ENCODE measurements around the gene TMEM205. TPM values are rescaled to one million over a fixed set of nuclear protein-coding genes. Genes with fewer than 3 reads are reported as not detected.

TMEM205 gene
- total and polyA plus RNA-seq, 2 of the 13 experiments (the other 11 are each of a cell fraction or from before 2014, with no cell fraction given) = 45.5 to 98.7 TPM

- TF ChIP-seq SOX13 (IDR thresholded peaks at IDR 0.05) (no peak), SOX13 (CRISPR knock-in tag; conservative IDR thresholded peaks at IDR 0.05 in 1 of 2, IDR thresholded peaks at IDR 0.05 in 1 of 2) (no peak), SRY (CRISPR knock-in tag; IDR thresholded peaks at IDR 0.05) (no peak), CBFB (CRISPR knock-in tag; IDR thresholded peaks at IDR 0.05) (no peak), ZNF609 (CRISPR knock-in tag; IDR thresholded peaks at IDR 0.05; ENCODE audit: borderline replicate concordance) (no peak), MAFF (IDR thresholded peaks at IDR 0.05; ENCODE audit: low read depth, low read length) (no peak), SALL1 (CRISPR knock-in tag; IDR thresholded peaks at IDR 0.05) (peak; percentile 34; the same call in 1 of the 2 replicates), POLR2G (IDR thresholded peaks at IDR 0.05; ENCODE audit: low read depth, low read length) (peak; percentile 58), E2F1 (CRISPR knock-in tag; IDR thresholded peaks at IDR 0.05) (no peak), ZKSCAN8 (CRISPR knock-in tag; IDR thresholded peaks at IDR 0.05; ENCODE audit: borderline replicate concordance) (no peak), ZNF672 (CRISPR knock-in tag; IDR thresholded peaks at IDR 0.05) (no peak)
- TF ChIP-seq, protein P1, sequence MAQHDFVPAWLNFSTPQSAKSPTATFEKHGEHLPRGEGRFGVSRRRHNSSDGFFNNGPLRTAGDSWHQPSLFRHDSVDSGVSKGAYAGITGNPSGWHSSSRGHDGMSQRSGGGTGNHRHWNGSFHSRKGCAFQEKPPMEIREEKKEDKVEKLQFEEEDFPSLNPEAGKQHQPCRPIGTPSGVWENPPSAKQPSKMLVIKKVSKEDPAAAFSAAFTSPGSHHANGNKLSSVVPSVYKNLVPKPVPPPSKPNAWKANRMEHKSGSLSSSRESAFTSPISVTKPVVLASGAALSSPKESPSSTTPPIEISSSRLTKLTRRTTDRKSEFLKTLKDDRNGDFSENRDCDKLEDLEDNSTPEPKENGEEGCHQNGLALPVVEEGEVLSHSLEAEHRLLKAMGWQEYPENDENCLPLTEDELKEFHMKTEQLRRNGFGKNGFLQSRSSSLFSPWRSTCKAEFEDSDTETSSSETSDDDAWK (CRISPR knock-in tag; IDR thresholded peaks at IDR 0.05) = no peak
- TF ChIP-seq, protein P2, sequence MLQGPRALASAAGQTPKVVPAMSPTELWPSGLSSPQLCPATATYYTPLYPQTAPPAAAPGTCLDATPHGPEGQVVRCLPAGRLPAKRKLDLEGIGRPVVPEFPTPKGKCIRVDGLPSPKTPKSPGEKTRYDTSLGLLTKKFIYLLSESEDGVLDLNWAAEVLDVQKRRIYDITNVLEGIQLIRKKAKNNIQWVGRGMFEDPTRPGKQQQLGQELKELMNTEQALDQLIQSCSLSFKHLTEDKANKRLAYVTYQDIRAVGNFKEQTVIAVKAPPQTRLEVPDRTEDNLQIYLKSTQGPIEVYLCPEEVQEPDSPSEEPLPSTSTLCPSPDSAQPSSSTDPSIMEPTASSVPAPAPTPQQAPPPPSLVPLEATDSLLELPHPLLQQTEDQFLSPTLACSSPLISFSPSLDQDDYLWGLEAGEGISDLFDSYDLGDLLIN (CRISPR knock-in tag; IDR thresholded peaks at IDR 0.05; ENCODE audit: borderline replicate concordance) = no peak
- TF ChIP-seq, protein P3, sequence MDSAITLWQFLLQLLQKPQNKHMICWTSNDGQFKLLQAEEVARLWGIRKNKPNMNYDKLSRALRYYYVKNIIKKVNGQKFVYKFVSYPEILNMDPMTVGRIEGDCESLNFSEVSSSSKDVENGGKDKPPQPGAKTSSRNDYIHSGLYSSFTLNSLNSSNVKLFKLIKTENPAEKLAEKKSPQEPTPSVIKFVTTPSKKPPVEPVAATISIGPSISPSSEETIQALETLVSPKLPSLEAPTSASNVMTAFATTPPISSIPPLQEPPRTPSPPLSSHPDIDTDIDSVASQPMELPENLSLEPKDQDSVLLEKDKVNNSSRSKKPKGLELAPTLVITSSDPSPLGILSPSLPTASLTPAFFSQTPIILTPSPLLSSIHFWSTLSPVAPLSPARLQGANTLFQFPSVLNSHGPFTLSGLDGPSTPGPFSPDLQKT (CRISPR knock-in tag; IDR thresholded peaks at IDR 0.05; ENCODE audit: borderline replicate concordance) = no peak
- TF ChIP-seq, protein P4, sequence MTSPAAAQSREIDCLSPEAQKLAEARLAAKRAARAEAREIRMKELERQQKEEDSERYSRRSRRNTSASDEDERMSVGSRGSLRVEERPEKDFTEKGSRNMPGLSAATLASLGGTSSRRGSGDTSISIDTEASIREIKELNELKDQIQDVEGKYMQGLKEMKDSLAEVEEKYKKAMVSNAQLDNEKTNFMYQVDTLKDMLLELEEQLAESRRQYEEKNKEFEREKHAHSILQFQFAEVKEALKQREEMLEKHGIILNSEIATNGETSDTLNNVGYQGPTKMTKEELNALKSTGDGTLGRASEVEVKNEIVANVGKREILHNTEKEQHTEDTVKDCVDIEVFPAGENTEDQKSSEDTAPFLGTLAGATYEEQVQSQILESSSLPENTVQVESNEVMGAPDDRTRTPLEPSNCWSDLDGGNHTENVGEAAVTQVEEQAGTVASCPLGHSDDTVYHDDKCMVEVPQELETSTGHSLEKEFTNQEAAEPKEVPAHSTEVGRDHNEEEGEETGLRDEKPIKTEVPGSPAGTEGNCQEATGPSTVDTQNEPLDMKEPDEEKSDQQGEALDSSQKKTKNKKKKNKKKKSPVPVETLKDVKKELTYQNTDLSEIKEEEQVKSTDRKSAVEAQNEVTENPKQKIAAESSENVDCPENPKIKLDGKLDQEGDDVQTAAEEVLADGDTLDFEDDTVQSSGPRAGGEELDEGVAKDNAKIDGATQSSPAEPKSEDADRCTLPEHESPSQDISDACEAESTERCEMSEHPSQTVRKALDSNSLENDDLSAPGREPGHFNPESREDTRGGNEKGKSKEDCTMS (CRISPR knock-in tag; conservative IDR thresholded peaks at IDR 0.05) = no peak
Measured at GRCh38 chr19:11355160-11356073, 9.3 kb upstream of the TMEM205 start, which contains the start of gene PLPPR2 (continued).
